Testis (tissue), 3 donors: ENCODE results near the gene SSBP3. TPM values are rescaled to one million over a fixed set of nuclear protein-coding genes. Genes with fewer than 3 reads are reported as not detected.
"Not testable (repeated sequence)": the region's sequence is repeated elsewhere in the genome, so short reads cannot be mapped to it uniquely, and the experiment has no call there.

ENCODE experiments used
- DNase-seq: peaks from one replicate; pipeline ENCODE4 v3.0.0-alpha.2; 2019
- H3K27ac ChIP-seq, 2 donors: fragments of 200-600 bp; sonication (generic); one replicate each; pipeline ENCODE4 v1.5.1; 2019
- H3K27me3 ChIP-seq: fragments of 200-600 bp; sonication (generic); one replicate; pipeline ENCODE4 v1.5.1; 2019
- H3K36me3 ChIP-seq: fragments of 200-600 bp; sonication (generic); one replicate; pipeline ENCODE4 v1.5.1; 2017; ENCODE audit warnings: low read depth; ENCODE audit errors: missing control alignments
- H3K4me1 ChIP-seq: fragments of 200-600 bp; sonication (generic); one replicate; pipeline ENCODE4 v1.5.1; 2019
- H3K4me3 ChIP-seq, 2 donors: fragments of 200-600 bp; sonication (generic); one replicate each; pipeline ENCODE4 v1.5.1; 2017 to 2019
- H3K9me3 ChIP-seq: fragments of 200-600 bp; sonication (generic); one replicate; pipeline ENCODE4 v1.5.1; 2017
- CTCF ChIP-seq, 3 experiments: fragments of 450-650 bp in 2 of 3; fragments of 200-600 bp in 1 of 3; sonication (generic) in 1 of 3; IDR thresholded peaks; one replicate each; pipeline ENCODE4 v1.5.1; 2016 to 2019; ENCODE audit warnings: antibody characterized with exemption in 3 of 3, mild to moderate bottlenecking in 2 of 3, moderate library complexity in 1 of 3
- POLR2A ChIP-seq: fragments of 450-650 bp; IDR thresholded peaks from one replicate; pipeline ENCODE4 v1.6.1; 2017; ENCODE audit warnings: antibody characterized with exemption, mild to moderate bottlenecking, moderate library complexity
- WGBS, 2 donors: methylation state at CpG; one replicate each; pipeline ENCODE4 v1.1.5; 2018; 5-methylcytosine and 5-hydroxymethylcytosine counted together
- intact Hi-C: fragments of 100-400 bp; cut with DNase I; formaldehyde crosslinking; loops from one replicate; pipeline ENCODE4 v1.15.1; 2023; ENCODE audit warnings: low total_unique reads
- polyA plus RNA-seq: library from polyadenylated mRNA; stranded (reverse); fragments of 350-450 nt; fragmentation: Illumina TruSeq; extraction: RNeasy Lipid Tissue Mini Kit (QIAGEN cat#74804); gene quantifications from one replicate; pipeline ENCODE4 v1.2.3, GENCODE V29; 2014; ENCODE audit warnings: low read depth, low replicate concordance; ENCODE audit not compliant: insufficient read depth
- total RNA-seq, 2 donors: library from RNA; depleted of rRNA; stranded (reverse); fragments of >200 nt; gene quantifications; one replicate each; pipeline ENCODE4 v1.2.3, GENCODE V29; 2016

The SSBP3 gene
- total and polyA plus RNA-seq, 3 donors from 2014 or later: 88.8 to 99.0 (median 91.6) TPM

GRCh38 chr1:54239631-54240031 is 166.6 kb downstream of the SSBP3 start:
- Histone ChIP-seq H3K4me3 (no peak overlapping the region), H3K27me3 (no peaks in the 10 kb centered on the region), H3K27ac (no peak overlapping the region), H3K4me1 (peaks cover 5% of the 10 kb centered on the region), H3K9me3 (no peaks in the 10 kb centered on the region), H3K36me3 (no peaks in the 10 kb centered on the region)
- no peak for TF ChIP-seq CTCF (IDR thresholded peaks at IDR 0.05)
- no peak for TF ChIP-seq POLR2A
- intact Hi-C loops: no loop called here
- no peak for DNase-seq
- 64 to 76% methylated on average over 7 to 10 of the region's 10 CpGs for WGBS, 2 donors

- no peak for DNase-seq
- Histone ChIP-seq H3K4me3 (no peak overlapping the region), H3K4me1 (peaks cover 5% of the 10 kb centered on the region), H3K27me3 (no peaks in the 10 kb centered on the region), H3K9me3 (no peaks in the 10 kb centered on the region), H3K27ac (no peak overlapping the region), H3K36me3 (no peaks in the 10 kb centered on the region)
- intact Hi-C loops: no loop called here
- TF ChIP-seq POLR2A: no peak
- no peak for TF ChIP-seq CTCF (IDR thresholded peaks at IDR 0.05)
- whole genome bisulfite sequencing, 2 donors: 81 to 88% methylated on average over 5 of the region's 5 CpGs
These were observed 167.2 kb downstream of the SSBP3 start for GRCh38 chr1:54239035-54239383.

- Histone ChIP-seq H3K27me3 (no peaks in the 10 kb centered on the region), H3K36me3 (no peaks in the 10 kb centered on the region), H3K4me1 (peaks cover 5% of the 10 kb centered on the region), H3K27ac (no peak overlapping the region), H3K9me3 (no peaks in the 10 kb centered on the region), H3K4me3 (no peak overlapping the region)
- TF ChIP-seq CTCF (IDR thresholded peaks at IDR 0.05) (no peak), POLR2A (no peak)
- DNase-seq: no peak
- intact Hi-C loops: no loop called here
- 83 to 87% methylated on average over 5 to 12 of the region's 12 CpGs for WGBS, 2 donors
These were observed 167.7 kb downstream of the SSBP3 start for GRCh38 chr1:54238353-54239034.

- H3K4me1 ChIP-seq: peaks cover 5% of the 10 kb centered on the region
- TF ChIP-seq CTCF (IDR thresholded peaks at IDR 0.05): no peak
- TF ChIP-seq POLR2A: no peak
- 92 to 94% methylated on average over 10 of the region's 10 CpGs for WGBS, 2 donors
- no peaks in the 10 kb centered on the region for H3K9me3 ChIP-seq
- intact Hi-C loops: no loop called here
- no peak for DNase-seq
- H3K4me3 ChIP-seq: no peak overlapping the region
- no peak overlapping the region for H3K27ac ChIP-seq
- no peaks in the 10 kb centered on the region for H3K36me3 ChIP-seq
- H3K27me3 ChIP-seq: no peaks in the 10 kb centered on the region
These were observed 168.6 kb downstream of the SSBP3 start for GRCh38 chr1:54237586-54237985.

GRCh38 chr1:54234284-54234683 is 171.9 kb downstream of the SSBP3 start:
- Histone ChIP-seq H3K27me3 (no peaks in the 10 kb centered on the region), H3K9me3 (no peaks in the 10 kb centered on the region), H3K4me3 (no peak overlapping the region), H3K4me1 (peaks cover 6% of the 10 kb centered on the region), H3K36me3 (no peaks in the 10 kb centered on the region), H3K27ac (no peak overlapping the region)
- TF ChIP-seq POLR2A: no peak
- no peak for TF ChIP-seq CTCF (IDR thresholded peaks at IDR 0.05)
- WGBS, 2 donors: 46 to 58% methylated on average over 2 of the region's 2 CpGs
- no peak for DNase-seq
- intact Hi-C loops: no loop called here

- H3K9me3 ChIP-seq, H3K36me3 ChIP-seq, intact Hi-C loops, H3K4me3 ChIP-seq, H3K27me3 ChIP-seq, DNase-seq, H3K27ac ChIP-seq: not testable (repeated sequence)
- H3K4me1 ChIP-seq: peaks cover 16% of the 10 kb centered on the region
- WGBS, 2 donors: 96% methylated on average over 22 of the region's 33 CpGs; no CpG with 5 or more reads in 1 of the 2 donors
These were observed 173.0 kb downstream of the SSBP3 start for GRCh38 chr1:54233196-54233595.
